Lower leg skin (tissue), 3 donors: ENCODE results near the gene LRP5.

Experiments
- POLR2A ChIP-seq, 2 donors: fragments of 450-650 bp; IDR thresholded peaks; one replicate each; pipeline ENCODE4 v1.6.1; 2016 to 2017; ENCODE audit warnings: antibody characterized with exemption in 2 of 2, mild to moderate bottlenecking in 1 of 2, moderate library complexity in 1 of 2
- TF ChIP-seq, protein P1 (sequence below), 3 donors: fragments of 450-650 bp; IDR thresholded peaks; one replicate each; pipeline ENCODE4 v1.5.1; 2016; ENCODE audit warnings: antibody characterized with exemption in 3 of 3, mild to moderate bottlenecking in 3 of 3, moderate library complexity in 2 of 3

- TF ChIP-seq, protein P1, sequence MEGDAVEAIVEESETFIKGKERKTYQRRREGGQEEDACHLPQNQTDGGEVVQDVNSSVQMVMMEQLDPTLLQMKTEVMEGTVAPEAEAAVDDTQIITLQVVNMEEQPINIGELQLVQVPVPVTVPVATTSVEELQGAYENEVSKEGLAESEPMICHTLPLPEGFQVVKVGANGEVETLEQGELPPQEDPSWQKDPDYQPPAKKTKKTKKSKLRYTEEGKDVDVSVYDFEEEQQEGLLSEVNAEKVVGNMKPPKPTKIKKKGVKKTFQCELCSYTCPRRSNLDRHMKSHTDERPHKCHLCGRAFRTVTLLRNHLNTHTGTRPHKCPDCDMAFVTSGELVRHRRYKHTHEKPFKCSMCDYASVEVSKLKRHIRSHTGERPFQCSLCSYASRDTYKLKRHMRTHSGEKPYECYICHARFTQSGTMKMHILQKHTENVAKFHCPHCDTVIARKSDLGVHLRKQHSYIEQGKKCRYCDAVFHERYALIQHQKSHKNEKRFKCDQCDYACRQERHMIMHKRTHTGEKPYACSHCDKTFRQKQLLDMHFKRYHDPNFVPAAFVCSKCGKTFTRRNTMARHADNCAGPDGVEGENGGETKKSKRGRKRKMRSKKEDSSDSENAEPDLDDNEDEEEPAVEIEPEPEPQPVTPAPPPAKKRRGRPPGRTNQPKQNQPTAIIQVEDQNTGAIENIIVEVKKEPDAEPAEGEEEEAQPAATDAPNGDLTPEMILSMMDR (IDR thresholded peaks at IDR 0.05), result no peak
- no peak for TF ChIP-seq POLR2A (IDR thresholded peaks at IDR 0.05)
These were observed 133.8 kb downstream of the LRP5 start for GRCh38 chr11:68446046-68446725.
